Measurements from ENCODE around the gene RAB36.

Gene RAB36, protein sequence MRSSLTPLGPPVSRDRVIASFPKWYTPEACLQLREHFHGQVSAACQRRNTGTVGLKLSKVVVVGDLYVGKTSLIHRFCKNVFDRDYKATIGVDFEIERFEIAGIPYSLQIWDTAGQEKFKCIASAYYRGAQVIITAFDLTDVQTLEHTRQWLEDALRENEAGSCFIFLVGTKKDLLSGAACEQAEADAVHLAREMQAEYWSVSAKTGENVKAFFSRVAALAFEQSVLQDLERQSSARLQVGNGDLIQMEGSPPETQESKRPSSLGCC
- total RNA-seq, result 0.12 to 10.6 (median 2.7) reads per million in 18 experiments

DNA sequence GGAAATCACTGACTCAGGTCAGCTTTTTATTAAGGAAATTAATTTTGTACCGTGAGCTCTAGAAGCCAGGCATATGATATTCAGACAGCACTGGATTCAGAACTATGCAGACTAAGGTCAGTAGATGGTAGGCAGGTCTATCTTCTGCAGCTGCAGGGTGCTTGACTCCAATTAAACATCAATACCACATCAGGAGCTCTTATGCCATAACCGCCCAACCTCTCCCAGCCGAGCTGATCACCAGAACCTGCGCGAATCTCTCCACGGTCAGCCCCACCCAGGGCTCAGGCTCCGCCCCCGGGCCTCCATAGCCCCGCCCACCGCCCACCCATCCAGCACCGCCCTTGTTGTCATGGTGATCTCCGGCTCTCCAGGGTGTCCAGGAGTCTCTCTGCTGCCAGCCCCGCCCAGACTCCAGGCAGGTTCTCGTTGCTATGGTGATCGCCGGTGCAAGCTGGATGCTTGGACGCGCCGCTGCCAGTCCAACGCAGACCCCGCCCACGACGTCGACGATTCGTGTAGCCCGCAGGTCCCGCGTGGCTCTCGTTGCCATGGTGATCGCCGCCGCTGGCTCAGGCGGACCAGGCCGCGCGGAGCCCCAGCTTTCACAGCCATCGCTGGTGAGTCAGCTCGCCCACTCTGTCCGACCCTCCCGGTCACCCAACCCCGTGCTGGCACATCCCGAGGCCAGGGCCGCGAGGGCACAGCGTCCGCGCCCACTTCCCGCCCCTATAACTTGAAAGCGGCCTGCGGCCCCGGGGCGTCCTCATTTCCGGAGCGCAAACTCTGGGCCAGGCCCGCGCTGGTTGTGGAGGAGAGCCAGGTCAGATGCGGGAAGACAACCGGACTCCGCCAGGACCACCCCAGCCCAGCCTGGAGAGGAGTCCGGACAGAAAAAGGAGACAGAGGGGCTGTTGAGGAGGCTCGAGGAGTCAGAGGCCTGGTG, at the start of gene RAB36:
Gene RAB36, plus strand, starts transcription at position 546 of the 946 bp plus-strand sequence. CDS start 1,140 bp downstream, outside the sequence.
- DNase-seq, result peak; percentile 86 to 90

DNA sequence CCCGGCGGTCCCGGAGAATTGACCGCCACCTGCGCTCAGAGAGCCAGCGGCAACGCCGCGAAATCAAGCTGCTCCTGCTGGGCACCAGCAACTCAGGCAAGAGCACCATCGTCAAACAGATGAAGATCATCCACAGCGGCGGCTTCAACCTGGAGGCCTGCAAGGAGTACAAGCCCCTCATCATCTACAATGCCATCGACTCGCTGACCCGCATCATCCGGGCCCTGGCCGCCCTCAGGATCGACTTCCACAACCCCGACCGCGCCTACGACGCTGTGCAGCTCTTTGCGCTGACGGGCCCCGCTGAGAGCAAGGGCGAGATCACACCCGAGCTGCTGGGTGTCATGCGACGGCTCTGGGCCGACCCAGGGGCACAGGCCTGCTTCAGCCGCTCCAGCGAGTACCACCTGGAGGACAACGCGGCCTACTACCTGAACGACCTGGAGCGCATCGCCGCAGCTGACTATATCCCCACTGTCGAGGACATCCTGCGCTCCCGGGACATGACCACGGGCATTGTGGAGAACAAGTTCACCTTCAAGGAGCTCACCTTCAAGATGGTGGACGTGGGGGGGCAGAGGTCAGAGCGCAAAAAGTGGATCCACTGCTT, 49.4 kb upstream of the RAB36 start:
- DNase-seq, result no peak

DNA sequence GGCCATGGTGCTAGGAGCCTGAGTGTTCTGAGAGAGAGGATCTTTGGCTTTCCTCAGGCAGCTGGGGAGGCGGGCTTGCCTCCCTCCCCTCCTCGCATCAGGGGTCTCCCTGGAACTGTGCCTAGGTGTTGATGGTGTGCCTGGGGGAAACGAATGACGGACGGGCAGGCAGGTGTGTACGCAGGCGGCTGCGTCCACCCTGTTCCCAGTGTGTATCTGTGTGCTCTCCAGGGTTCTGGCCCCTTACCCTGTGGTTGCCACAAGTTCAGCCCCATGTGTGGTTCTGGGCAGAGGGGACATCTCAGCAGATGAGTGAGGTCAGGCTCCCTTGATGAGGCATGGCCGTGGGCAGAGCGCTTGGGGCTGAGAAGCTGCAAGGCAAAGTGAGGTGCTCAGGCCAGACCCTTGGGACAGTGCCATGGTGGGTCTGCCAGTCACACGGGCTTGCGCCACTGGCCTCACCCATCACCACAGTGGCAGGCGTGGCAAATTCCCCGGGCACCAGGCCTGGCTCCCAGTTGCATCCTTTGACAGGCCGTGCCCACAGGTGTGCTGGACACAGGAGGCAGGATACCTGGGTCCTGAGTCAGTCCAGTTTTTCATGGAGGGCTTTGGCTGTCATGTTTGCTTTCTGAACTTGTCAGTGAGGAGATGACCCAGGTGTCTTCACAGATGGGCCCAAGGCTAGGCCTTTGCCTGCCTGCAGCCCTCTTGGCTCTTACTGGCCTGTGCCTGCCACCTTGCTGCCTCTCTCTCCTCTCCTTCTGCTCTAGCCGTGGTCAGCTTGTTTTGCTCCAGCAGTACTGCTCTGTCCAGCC, 47.7 kb upstream of the RAB36 start:
- DNase-seq, result no peak

DNA sequence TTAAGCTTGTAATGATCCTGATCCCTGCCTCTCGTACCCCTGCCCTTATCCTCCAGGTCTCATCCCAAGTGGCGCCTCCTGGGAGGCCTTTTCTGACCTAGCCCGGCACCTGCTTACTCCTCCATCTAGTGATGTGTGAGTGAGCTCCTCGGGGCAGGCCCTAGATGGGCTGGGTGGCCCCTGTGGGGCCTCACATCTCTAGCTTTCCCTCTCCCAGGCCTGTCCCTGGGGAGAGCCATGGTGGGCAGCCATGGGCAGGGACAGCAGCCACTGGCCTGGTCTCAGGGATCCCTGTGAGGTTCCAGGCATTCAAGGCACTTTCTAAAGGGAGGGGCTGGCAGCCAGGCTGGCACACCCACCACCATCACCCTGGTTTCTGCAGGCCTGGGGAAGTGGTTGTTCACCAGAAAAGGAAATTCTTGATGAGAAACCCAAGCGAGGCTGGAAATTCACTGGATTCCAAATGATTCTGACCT, 47.0 kb upstream of the RAB36 start:
- no peak for DNase-seq

GRCh38 chr22:23098718-23099530, 46.4 kb upstream of the RAB36 start:
- DNase-seq, result no peak

- no peak for DNase-seq
Measured at GRCh38 chr22:23099531-23099804, 45.8 kb upstream of the RAB36 start.

GRCh38 chr22:23100124-23100801, 45.0 kb upstream of the RAB36 start:
- DNase-seq, result no peak

GRCh38 chr22:23101524-23101923, 43.8 kb upstream of the RAB36 start:
- no peak for DNase-seq

GRCh38 chr22:23102002-23102655, 43.1 kb upstream of the RAB36 start:
- no peak for DNase-seq

- no peak for DNase-seq
Measured at GRCh38 chr22:23102776-23103175, 42.5 kb upstream of the RAB36 start.

DNA sequence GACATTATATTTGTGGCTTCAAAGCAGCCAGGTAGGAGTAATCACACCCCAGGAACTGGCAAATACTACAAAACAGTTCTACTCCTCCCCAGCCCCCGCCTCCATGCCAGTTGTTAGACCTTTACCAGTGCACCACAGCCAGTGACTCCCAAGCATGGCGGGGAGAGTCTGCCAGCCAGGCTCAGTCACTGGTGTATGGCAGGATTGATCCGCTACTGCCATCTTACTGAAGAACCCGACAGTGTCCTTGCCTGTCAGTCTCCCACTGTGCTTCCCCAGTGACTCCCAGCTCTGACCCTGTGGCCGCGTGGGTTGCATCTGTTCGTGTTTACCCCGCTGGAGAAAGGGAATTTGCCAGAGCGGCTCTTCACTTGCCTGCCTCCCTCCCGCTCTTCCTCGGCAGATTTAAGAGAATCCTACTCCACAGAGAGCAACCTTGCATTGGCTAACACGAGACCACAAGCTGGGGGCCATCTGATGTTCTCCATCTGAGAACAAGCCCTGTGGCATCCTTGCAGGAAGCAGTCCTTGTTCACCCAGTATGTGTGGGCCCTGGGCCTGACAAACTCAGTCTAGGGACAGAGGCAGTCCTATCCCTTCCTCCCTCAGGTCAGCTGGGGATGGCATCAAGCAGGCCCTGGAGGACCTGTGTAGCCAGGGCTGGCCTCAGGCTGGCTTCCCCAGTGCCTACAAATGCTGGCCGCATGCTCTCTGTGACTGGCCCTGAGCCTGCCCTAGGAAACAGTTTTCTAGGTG, 41.9 kb upstream of the RAB36 start:
- no peak for DNase-seq

DNA sequence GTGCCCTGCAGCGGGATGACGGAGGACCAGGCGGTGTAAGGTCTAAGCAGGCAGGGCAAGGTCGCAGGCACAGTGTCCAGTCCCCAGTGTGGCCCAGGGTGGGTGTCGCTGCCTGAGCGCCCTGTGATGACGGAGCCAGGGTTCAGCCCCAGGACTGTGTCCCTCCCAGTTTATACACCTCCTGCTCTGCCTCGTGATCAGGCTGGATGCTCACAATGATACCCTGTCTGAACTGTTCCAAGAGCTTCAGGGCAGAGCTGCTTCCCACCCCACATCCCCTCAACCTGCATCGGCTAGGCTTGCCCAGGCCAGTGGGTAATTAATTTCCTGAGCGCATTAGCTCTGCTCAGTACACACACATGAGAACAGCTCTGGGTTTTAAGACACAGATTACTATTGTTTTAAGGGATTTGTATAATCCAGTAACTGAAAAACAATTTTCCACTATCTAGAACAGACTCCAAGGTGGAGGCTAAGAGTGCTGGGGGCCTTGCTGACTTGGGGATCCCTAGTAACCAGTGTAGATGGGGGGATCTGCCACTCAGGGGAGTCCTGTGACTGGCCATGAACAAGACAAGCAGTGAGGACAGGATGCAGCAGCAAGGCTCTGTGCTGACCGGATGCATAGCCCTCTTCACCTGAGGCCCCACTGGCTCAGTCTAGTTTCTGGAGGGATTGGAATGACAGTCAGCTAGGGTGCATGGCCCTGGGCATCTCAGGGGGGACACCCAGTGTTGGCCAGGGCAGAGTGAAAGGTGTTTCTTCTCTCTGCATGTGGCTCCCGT, 40.9 kb upstream of the RAB36 start:
- no peak for DNase-seq

- DNase-seq, result no peak
Measured at GRCh38 chr22:23105304-23105703, 40.0 kb upstream of the RAB36 start.

DNA sequence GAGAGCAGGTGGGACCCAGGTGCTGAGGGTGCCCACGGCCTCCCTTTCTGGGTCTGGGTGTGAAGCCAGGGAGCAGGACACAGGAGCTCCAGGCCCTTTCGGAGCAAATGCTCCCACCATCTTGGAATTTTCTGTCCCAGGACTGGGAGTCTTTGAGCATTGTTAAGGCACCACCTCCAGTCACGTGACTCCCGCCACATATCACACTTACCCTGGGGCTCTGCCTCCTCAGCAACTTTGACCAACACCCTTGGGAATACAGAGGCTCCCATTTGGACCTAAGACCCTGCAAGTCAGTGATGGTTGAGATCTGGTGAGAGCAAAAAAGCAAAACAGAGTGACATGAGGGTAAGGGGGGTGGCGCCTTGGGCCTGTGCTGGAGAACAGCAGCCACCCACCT, 39.4 kb upstream of the RAB36 start:
- DNase-seq, result no peak

DNA sequence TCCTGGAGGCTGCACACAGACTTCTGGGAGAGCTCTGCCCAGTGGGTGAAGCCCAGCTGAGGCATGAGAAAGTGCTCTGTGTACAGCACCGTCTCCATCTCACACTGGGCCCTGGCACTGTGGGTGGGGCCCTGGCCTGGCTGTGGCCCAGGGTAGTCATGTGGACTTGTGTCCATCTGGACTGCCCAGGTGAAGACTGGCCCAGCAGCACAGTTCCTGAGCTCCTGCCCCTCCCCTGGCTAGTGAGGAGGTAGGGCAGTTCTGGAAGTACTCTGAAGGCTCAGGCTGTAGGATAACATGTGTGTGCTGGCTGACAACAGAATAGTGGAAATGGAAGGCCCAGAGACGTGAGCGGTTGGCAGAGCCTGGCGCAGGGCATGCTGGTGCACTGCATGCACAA, 38.9 kb upstream of the RAB36 start:
- DNase-seq, result no peak

DNA sequence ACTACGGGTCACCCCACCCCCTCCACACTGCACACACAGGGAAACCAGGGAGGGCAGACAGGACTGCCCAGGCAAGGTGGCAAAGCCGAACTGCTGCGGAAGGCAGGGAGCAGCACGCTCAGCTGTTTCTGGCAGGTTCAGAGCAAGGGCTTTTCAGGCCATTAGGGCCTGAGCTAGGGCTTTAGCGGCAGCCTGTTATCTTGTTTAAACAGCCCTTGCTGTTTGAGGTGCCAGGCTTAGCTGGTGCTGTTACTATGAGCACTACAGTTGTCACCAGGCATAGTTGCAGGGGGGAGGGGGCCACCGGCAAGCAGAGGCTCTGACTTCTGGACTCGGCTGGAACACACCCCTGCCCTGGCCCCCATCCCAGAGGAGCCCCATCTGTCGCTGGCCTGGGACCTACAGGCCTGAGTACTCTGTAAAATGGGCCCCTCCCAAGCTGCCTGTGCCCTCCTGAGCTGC, 38.3 kb upstream of the RAB36 start:
- no peak for DNase-seq

DNA sequence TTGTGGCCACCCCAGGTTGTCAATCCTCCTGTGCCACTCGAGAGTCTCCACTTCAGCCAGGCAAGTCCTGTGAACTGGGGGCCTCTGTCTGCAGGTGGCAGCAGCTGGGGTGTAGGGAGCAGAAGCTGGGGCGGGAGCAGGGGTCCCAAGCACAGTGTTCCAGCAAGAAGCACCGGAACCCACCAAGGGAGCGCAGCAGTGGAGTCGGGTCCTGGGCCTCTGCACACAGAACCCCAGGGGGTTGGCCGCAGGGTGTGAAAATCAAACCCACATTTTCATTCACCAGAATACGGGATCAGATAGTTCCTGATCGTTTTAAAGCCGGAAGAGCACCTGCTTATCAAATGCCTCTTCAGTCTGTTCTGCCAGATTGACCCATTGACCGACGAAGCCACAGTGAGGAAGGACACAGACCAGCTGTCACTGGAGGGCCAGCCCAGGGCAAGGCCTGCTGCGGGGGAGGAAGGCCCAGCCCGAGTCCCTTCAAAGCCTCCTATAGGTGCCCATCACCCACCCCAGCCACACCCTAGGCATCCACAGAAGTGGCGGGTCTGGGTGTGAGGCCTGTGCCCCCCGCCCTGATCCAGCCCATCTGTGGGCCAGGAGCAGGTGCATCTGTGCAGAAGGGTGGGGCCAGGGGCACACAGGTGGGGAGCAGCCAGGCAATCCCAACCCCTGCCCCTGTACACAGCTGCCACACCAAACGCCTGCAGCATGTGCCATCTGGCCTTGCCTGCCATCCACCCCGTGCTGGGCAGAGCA, 37.6 kb upstream of the RAB36 start:
- DNase-seq, result no peak

All from inflammatory macrophage (primary cell).